ENCODE data around the gene SEC24B. TPM values are rescaled to one million over a fixed set of nuclear protein-coding genes. Genes with fewer than 3 reads are reported as not detected.

Gene SEC24B
- total RNA-seq, 1 experiment from 2014 or later, result 27.1 TPM

- H3K23me2 ChIP-seq (ENCODE audit: insufficient read length, low read depth, low read length, poor library complexity, severe bottlenecking), result no peaks in the 10 kb centered on the region
- Mint-ChIP-seq H3K27me3 (ENCODE audit: low read depth) (no peaks in the 10 kb centered on the region), H3K4me3 (no peak overlapping the region), H3K27ac (peak overlapping the region in 2 of 3 experiments; percentile 16 to 79; a peak in 2 of 7 replicates), H3K9me3 (peaks cover 5 to 7% of the 10 kb centered on the region in 2 experiments), H3K4me1 (peaks cover 22 to 36% of the 10 kb centered on the region in 2 experiments), H3K36me3 (ENCODE audit: insufficient read depth in 1 of 3, low read depth in 3 of 3) (peaks cover 15 to 21% (median 20%) of the 10 kb centered on the region in 3 experiments)
- H2BK12ac ChIP-seq (ENCODE audit: insufficient read length, low read depth, low read length), result no peak overlapping the region
- H2BK120ac ChIP-seq (ENCODE audit: low read depth, low read length, poor library complexity, severe bottlenecking), result no peak overlapping the region
- H3K56ac ChIP-seq (ENCODE audit: insufficient read length, low read depth, low read length), result no peak overlapping the region
- no peak overlapping the region for H4K91ac ChIP-seq (ENCODE audit: insufficient read length, low read depth, low read length)
- no peak overlapping the region for H3K27ac ChIP-seq (ENCODE audit: insufficient read length, low read depth, low read length)
- no peak overlapping the region for H3K18ac ChIP-seq (ENCODE audit: insufficient read length, low read depth, low read length)
- H4K8ac ChIP-seq (replicated peaks; ENCODE audit: insufficient read length, low read depth, low read length), result no peak overlapping the region
- no CpG with 5 or more reads among the region's 2 CpGs for WGBS (ENCODE audit: extremely low coverage, insufficient read length, low lambda C conversion rate)
- H3K79me1 ChIP-seq (ENCODE audit: insufficient read depth, low read depth, low read length, poor library complexity, severe bottlenecking), result peaks cover 12% of the 10 kb centered on the region
- H3K27me3 ChIP-seq (ENCODE audit: insufficient read depth, low read length), result no peaks in the 10 kb centered on the region
- no peak overlapping the region for H2BK5ac ChIP-seq (ENCODE audit: insufficient read length, low read length)
- H3K79me2 ChIP-seq (ENCODE audit: insufficient read depth, low read length), result peaks cover 23% of the 10 kb centered on the region
- TF ChIP-seq CTCF (conservative IDR thresholded peaks at IDR 0.05), result no peak
- H4K5ac ChIP-seq (ENCODE audit: insufficient read length, low read depth, low read length), result no peak overlapping the region
- no peaks in the 10 kb centered on the region for H4K20me1 ChIP-seq (ENCODE audit: control insufficient read depth, insufficient read depth, insufficient read length)
- no peak overlapping the region for H3K23ac ChIP-seq (ENCODE audit: insufficient read length, low read depth, low read length)
- H2BK20ac ChIP-seq (ENCODE audit: low read depth, low read length, poor library complexity, severe bottlenecking), result no peak overlapping the region
- H3K9ac ChIP-seq (ENCODE audit: extremely low read depth, insufficient read length, low read length), result no peak overlapping the region
- H3T11ph ChIP-seq (ENCODE audit: low read length), result no peak overlapping the region
- H3K4me1 ChIP-seq (ENCODE audit: insufficient read depth, low read length), result no peaks in the 10 kb centered on the region
- no peak overlapping the region for H3K14ac ChIP-seq (ENCODE audit: insufficient read depth, low read length)
- H2BK15ac ChIP-seq (ENCODE audit: low read depth, low read length), result no peak overlapping the region
- no peak overlapping the region for H3K4me2 ChIP-seq (ENCODE audit: insufficient read depth, insufficient read length, low read length)
- DNase-seq, result no peak
- H3K9me3 ChIP-seq (ENCODE audit: control insufficient read depth, low read depth, low read length), result peaks cover 5% of the 10 kb centered on the region
- no peak overlapping the region for H2AK5ac ChIP-seq (ENCODE audit: insufficient read length, low read length)
- H2AFZ ChIP-seq (ENCODE audit: low read length), result no peak overlapping the region
- no peak overlapping the region for H3K4ac ChIP-seq (ENCODE audit: low read depth, low read length)
Measured at GRCh38 chr4:109441862-109442458, 8.3 kb downstream of the SEC24B start.

Data from H9 (cell line).